Sigmoid colon (tissue), 7 donors: ENCODE measurements around the gene LMO1. TPM values are rescaled to one million over a fixed set of nuclear protein-coding genes. Genes with fewer than 3 reads are reported as not detected.

ENCODE experiments used
- DNase-seq: peaks from one replicate; pipeline ENCODE4 v3.0.0-alpha.2; 2019
- H3K27ac ChIP-seq, 4 donors: fragments of 200-600 bp; sonication (generic); one replicate each; pipeline ENCODE4 v1.5.1; 2016 to 2019; ENCODE audit warnings: mild to moderate bottlenecking in 1 of 4
- H3K27me3 ChIP-seq, 3 donors: fragments of 200-600 bp; sonication (generic); one replicate each; pipeline ENCODE4 v1.5.1; 2019; ENCODE audit warnings: mild to moderate bottlenecking in 1 of 3
- H3K36me3 ChIP-seq, 4 donors: fragments of 200-600 bp; sonication (generic); one replicate each; pipeline ENCODE4 v1.5.1; 2016 to 2019
- H3K4me1 ChIP-seq, 4 donors: fragments of 200-600 bp; sonication (generic); one replicate each; pipeline ENCODE4 v1.5.1; 2017 to 2019
- H3K4me3 ChIP-seq, 4 donors: fragments of 200-600 bp; sonication (generic); one replicate each; pipeline ENCODE4 v1.5.1; 2017 to 2019; ENCODE audit warnings: mild to moderate bottlenecking in 2 of 4, moderate library complexity in 1 of 4
- H3K9me3 ChIP-seq, 4 donors: fragments of 200-600 bp in 3 of 4; sonication (generic) in 3 of 4; one replicate each; pipeline versions ENCODE4 v1.5.1 to v1.6.1; 2013 to 2019
- EP300 ChIP-seq, 4 donors: sonication (generic); formaldehyde crosslinking; IDR thresholded peaks; one replicate each; pipeline ENCODE4 v1.6.1; 2017; ENCODE audit warnings: antibody characterized with exemption in 4 of 4
- POLR2A ChIP-seq, 2 donors: fragments of 450-650 bp; IDR thresholded peaks; one replicate each; pipeline ENCODE4 v1.6.1; 2016; ENCODE audit warnings: antibody characterized with exemption in 2 of 2, mild to moderate bottlenecking in 2 of 2, moderate library complexity in 2 of 2
- POLR2AphosphoS5 ChIP-seq, 4 donors: sonication (generic); formaldehyde crosslinking; IDR thresholded peaks; one replicate each; pipeline ENCODE4 v1.6.1; 2017; ENCODE audit warnings: antibody characterized with exemption in 4 of 4
- WGBS, 2 donors: extraction: QIAGEN DNeasy Blood & Tissue Kit; methylation state at CpG; one replicate each; pipeline ENCODE4 v1.1.7; 2013; 5-methylcytosine and 5-hydroxymethylcytosine counted together
- intact Hi-C: fragments of 100-400 bp; cut with DNase I; formaldehyde crosslinking; loops from one replicate; pipeline ENCODE4 v1.15.1; 2023
- polyA plus RNA-seq, 3 donors: library from polyadenylated mRNA; stranded (reverse); fragments of 200-250 nt; gene quantifications; one replicate each; pipeline ENCODE4 v1.2.3, GENCODE V29; 2013
- total RNA-seq, 4 donors: library from RNA; depleted of rRNA; stranded (reverse); fragments of >200 nt; gene quantifications; one replicate each; pipeline ENCODE4 v1.1.0, GENCODE V29; 2016
- TF ChIP-seq, protein P1 (sequence below), 4 experiments: fragments of 450-650 bp in 3 of 4; fragments of 200-600 bp in 1 of 4; IDR thresholded peaks; one replicate each; pipeline ENCODE4 v1.5.1; 2016 to 2019; ENCODE audit warnings: antibody characterized with exemption in 4 of 4, mild to moderate bottlenecking in 3 of 4, moderate library complexity in 2 of 4
- donor health status: healthy with polysubstance abuse.
- donor health status: Bipolar disorder and iron deficiency.
- donor health status: healthy.

The LMO1 gene
- total and polyA plus RNA-seq, 7 donors = 0.04 to 1.8 (median 0.66) TPM; not detected in 4

GRCh38 chr11:8261921-8262551, 1.6 kb downstream of the LMO1 start:
- H3K9me3 ChIP-seq = no peaks in the 10 kb centered on the region
- 62 to 81% methylated on average over 12 of the region's 12 CpGs for WGBS, 2 donors
- H3K4me1 ChIP-seq = peaks cover 0 to 24% (median 18%) of the 10 kb centered on the region in 4 donors
- intact Hi-C loops = loop anchor here (10.0 kb wide), 1 partner anchor 257 kb away; no protein-coding TSS in a partner anchor
- peak overlapping the region in 3 of 4 donors; percentile 52 to 57 (median 52) for H3K4me3 ChIP-seq
- no peaks in the 10 kb centered on the region for H3K36me3 ChIP-seq
- DNase-seq = peak; percentile 51
- H3K27me3 ChIP-seq = peaks cover 7 to 27% (median 24%) of the 10 kb centered on the region in 3 donors
- H3K27ac ChIP-seq = peak overlapping the region in 1 of 4 donors; percentile 63
- TF ChIP-seq POLR2AphosphoS5 (IDR thresholded peaks at IDR 0.05) (no peak), EP300 (IDR thresholded peaks at IDR 0.05) (no peak), POLR2A (IDR thresholded peaks at IDR 0.05) (no peak)
- TF ChIP-seq, protein P1, sequence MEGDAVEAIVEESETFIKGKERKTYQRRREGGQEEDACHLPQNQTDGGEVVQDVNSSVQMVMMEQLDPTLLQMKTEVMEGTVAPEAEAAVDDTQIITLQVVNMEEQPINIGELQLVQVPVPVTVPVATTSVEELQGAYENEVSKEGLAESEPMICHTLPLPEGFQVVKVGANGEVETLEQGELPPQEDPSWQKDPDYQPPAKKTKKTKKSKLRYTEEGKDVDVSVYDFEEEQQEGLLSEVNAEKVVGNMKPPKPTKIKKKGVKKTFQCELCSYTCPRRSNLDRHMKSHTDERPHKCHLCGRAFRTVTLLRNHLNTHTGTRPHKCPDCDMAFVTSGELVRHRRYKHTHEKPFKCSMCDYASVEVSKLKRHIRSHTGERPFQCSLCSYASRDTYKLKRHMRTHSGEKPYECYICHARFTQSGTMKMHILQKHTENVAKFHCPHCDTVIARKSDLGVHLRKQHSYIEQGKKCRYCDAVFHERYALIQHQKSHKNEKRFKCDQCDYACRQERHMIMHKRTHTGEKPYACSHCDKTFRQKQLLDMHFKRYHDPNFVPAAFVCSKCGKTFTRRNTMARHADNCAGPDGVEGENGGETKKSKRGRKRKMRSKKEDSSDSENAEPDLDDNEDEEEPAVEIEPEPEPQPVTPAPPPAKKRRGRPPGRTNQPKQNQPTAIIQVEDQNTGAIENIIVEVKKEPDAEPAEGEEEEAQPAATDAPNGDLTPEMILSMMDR (IDR thresholded peaks at IDR 0.05) = no peak

DNA sequence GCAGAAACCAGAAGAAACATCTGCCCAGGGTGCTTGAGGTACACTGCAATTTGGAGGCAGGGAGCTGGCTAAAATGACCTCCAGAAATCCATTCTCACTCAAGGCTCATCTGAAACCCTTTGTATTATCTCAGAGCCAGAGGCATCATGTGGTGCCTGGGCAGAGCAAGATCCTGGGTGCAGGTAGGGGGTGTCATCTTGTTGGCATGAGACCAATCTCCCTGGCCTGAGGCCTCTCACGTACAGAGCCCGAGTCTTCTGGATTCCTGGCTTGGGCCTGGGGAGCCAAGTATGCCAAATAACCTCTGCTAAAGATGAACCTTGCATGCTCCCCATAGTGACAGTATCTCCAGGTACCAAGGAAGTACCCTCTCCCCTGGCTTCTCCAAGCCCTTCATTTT, 2.4 kb downstream of the LMO1 start:
- peak; percentile 37 for DNase-seq
- H3K36me3 ChIP-seq = no peaks in the 10 kb centered on the region
- no peak overlapping the region for H3K27ac ChIP-seq
- no peaks in the 10 kb centered on the region for H3K9me3 ChIP-seq
- no peak overlapping the region for H3K4me3 ChIP-seq
- intact Hi-C loops = loop anchor here (10.0 kb wide), 1 partner anchor 256 kb away; no protein-coding TSS in a partner anchor
- H3K27me3 ChIP-seq = peaks cover 1 to 20% (median 17%) of the 10 kb centered on the region in 3 donors
- TF ChIP-seq EP300 (IDR thresholded peaks at IDR 0.05) (no peak), POLR2A (IDR thresholded peaks at IDR 0.05) (no peak), POLR2AphosphoS5 (IDR thresholded peaks at IDR 0.05) (no peak)
- TF ChIP-seq, protein P1 (IDR thresholded peaks at IDR 0.05) = no peak
- 95 to 97% methylated on average over 2 of the region's 2 CpGs for WGBS, 2 donors
- peaks cover 0 to 24% (median 18%) of the 10 kb centered on the region in 4 donors for H3K4me1 ChIP-seq

DNA sequence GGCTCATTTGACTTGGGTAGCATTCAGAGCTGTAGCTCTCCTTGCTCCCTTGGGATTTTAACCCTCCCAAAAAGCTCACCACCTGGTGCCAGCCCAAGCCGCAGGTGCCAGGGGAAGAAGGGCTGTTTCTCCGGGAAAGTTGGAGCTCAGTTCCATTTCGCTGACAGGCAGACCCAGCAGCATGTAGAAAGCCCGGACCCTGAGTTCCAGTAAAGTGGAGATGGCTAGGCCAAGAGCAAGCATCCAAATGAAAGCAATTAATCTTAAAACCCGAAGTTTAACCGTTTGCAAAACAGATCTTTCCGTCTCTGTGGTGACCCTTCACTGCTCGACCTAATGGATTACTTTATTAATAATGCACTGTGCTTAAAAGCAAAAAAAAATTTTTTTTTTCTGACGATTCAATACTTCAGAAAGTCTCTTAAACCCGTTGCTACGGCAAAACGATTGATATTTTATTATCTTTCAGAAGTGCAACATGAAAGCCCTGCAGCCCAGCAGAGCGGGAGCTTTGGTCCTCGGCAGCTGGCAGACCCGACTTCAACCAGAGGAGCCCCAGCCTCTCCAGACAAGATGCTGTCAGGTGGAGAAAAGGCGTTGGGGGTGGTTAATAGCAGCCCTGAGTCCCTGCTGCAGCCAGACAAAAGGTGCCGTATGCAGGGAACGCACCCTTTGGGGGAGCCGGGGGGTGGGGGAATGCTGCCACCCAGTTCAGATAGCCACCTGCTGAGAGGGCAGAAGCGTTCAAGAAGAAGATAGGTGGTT, 3.3 kb downstream of the LMO1 start:
- H3K36me3 ChIP-seq = no peaks in the 10 kb centered on the region
- H3K27ac ChIP-seq = no peak overlapping the region
- peak; percentile 29 for DNase-seq
- intact Hi-C loops = loop anchor here (10.0 kb wide), 1 partner anchor 256 kb away; no protein-coding TSS in a partner anchor
- no peak overlapping the region for H3K4me3 ChIP-seq
- peaks cover 0 to 11% (median 8%) of the 10 kb centered on the region in 3 donors for H3K27me3 ChIP-seq
- no peaks in the 10 kb centered on the region for H3K9me3 ChIP-seq
- TF ChIP-seq POLR2A (IDR thresholded peaks at IDR 0.05) (no peak), EP300 (IDR thresholded peaks at IDR 0.05) (no peak), POLR2AphosphoS5 (IDR thresholded peaks at IDR 0.05) (no peak)
- TF ChIP-seq, protein P1 (IDR thresholded peaks at IDR 0.05) = no peak
- 80 to 90% methylated on average over 20 of the region's 20 CpGs for WGBS, 2 donors
- peaks cover 0 to 24% (median 18%) of the 10 kb centered on the region in 4 donors for H3K4me1 ChIP-seq

GRCh38 chr11:8259306-8259959, 4.2 kb downstream of the LMO1 start:
- intact Hi-C loops = no loop called here
- no peaks in the 10 kb centered on the region for H3K9me3 ChIP-seq
- 73 to 83% methylated on average over 11 of the region's 11 CpGs for WGBS, 2 donors
- peaks cover 0 to 3% (median 1%) of the 10 kb centered on the region in 3 donors for H3K27me3 ChIP-seq
- TF ChIP-seq EP300 (IDR thresholded peaks at IDR 0.05) (no peak), POLR2AphosphoS5 (IDR thresholded peaks at IDR 0.05) (no peak), POLR2A (IDR thresholded peaks at IDR 0.05) (no peak)
- TF ChIP-seq, protein P1 (IDR thresholded peaks at IDR 0.05) = no peak
- H3K27ac ChIP-seq = no peak overlapping the region
- peaks cover 0 to 24% (median 18%) of the 10 kb centered on the region in 4 donors for H3K4me1 ChIP-seq
- no peaks in the 10 kb centered on the region for H3K36me3 ChIP-seq
- H3K4me3 ChIP-seq = no peak overlapping the region
- peak; percentile 61 for DNase-seq
